T-cell (primary cell): ENCODE results near the gene GRIK4. TPM values are rescaled to one million over a fixed set of nuclear protein-coding genes. Genes with fewer than 3 reads are reported as not detected.

Experiments
- ATAC-seq, 4 experiments: fragments of 200-7000 bp in 3 of 4; fragments of 150-1000 bp in 1 of 4; cut with Tn5 transposase; replicated peaks in 1 of 4; 1 replicate in 3 of 4; 2 replicates in 1 of 4; pipeline ENCODE4 v1.10.0; 2021; ENCODE audit warnings: moderate library complexity in 3 of 4, mild to moderate bottlenecking in 2 of 4, moderate number of reproducible peaks in 1 of 4
- CTCF ChIA-PET, 2 donors: fragments of 300-600 bp; sonication (Branson Sonifier 250); formaldehyde crosslinking; loops; one replicate each; lab custom pipeline; 2022; ENCODE audit warnings: antibody characterized with exemption in 2 of 2; lab: Charles Lee
- POLR2A ChIA-PET, 2 donors: fragments of 300-600 bp; sonication (Branson Sonifier 250); formaldehyde crosslinking; loops; one replicate each; lab custom pipeline; 2022; ENCODE audit warnings: antibody characterized with exemption in 2 of 2; lab: Charles Lee
- DNase-seq, 35 experiments: peaks; one replicate each; pipeline versions ENCODE4 v3.0.0 to v3.0.0-alpha.2; 2013 to 2023
- H3K27ac ChIP-seq: one replicate; pipeline ENCODE4 v1.5.1; 2013; ENCODE audit warnings: low read length
- H3K27me3 ChIP-seq, 2 experiments: replicated peaks in 1 of 2; 1 replicate in 1 of 2; 2 replicates in 1 of 2; pipeline versions ENCODE4 v1.6.1 to v1.7.0; 2013; ENCODE audit warnings: low read length in 1 of 2, mixed read lengths in 1 of 2; ENCODE audit not compliant: control insufficient read depth in 2 of 2, insufficient read depth in 2 of 2; ENCODE audit errors: extremely low read depth in 1 of 2
- H3K36me3 ChIP-seq, 2 donors: 1 replicate in 1 of 2; 2 replicates in 1 of 2; pipeline versions ENCODE4 v1.6.1 to v1.7.0; 2013; ENCODE audit warnings: low read length in 1 of 2; ENCODE audit not compliant: control insufficient read depth in 2 of 2, insufficient read depth in 1 of 2; ENCODE audit errors: extremely low read depth in 1 of 2
- H3K4me1 ChIP-seq, 2 experiments: 1 replicate in 1 of 2; 2 replicates in 1 of 2; pipeline versions ENCODE4 v1.6.1 to v1.7.0; 2013; ENCODE audit warnings: low read length in 2 of 2, mixed read lengths in 1 of 2; ENCODE audit not compliant: insufficient read depth in 2 of 2, control insufficient read depth in 1 of 2; ENCODE audit errors: extremely low read depth in 1 of 2
- H3K4me3 ChIP-seq, 2 donors: 1 replicate in 1 of 2; 2 replicates in 1 of 2; pipeline versions ENCODE4 v1.5.1 to v1.7.0; 2013; ENCODE audit warnings: mild to moderate bottlenecking in 2 of 2, low read length in 1 of 2, moderate library complexity in 1 of 2; ENCODE audit not compliant: control insufficient read depth in 1 of 2; ENCODE audit errors: extremely low read depth in 1 of 2
- H3K9me3 ChIP-seq: 2 replicates; pipeline ENCODE4 v1.7.0; 2013
- H3K27ac Mint-ChIP-seq, 2 donors: one replicate each; pipeline ENCODE4 v1.8.0; 2020 to 2021; ENCODE audit warnings: mild to moderate bottlenecking in 2 of 2, mixed read lengths in 2 of 2
- H3K27me3 Mint-ChIP-seq, 2 donors: one replicate each; pipeline ENCODE4 v1.8.0; 2021 to 2022; ENCODE audit warnings: mixed read lengths in 2 of 2
- H3K36me3 Mint-ChIP-seq: one replicate; pipeline ENCODE4 v1.8.0; 2021; ENCODE audit warnings: mixed read lengths
- H3K4me1 Mint-ChIP-seq, 3 donors: one replicate each; pipeline ENCODE4 v1.8.0; 2020 to 2022; ENCODE audit warnings: mixed read lengths in 3 of 3, mild to moderate bottlenecking in 1 of 3
- H3K4me3 Mint-ChIP-seq, 3 donors: one replicate each; pipeline ENCODE4 v1.8.0; 2020 to 2022; ENCODE audit warnings: mild to moderate bottlenecking in 3 of 3, mixed read lengths in 3 of 3, moderate library complexity in 3 of 3
- H3K9me3 Mint-ChIP-seq, 3 donors: one replicate each; pipeline ENCODE4 v1.8.0; 2020 to 2022; ENCODE audit warnings: mixed read lengths in 3 of 3
- WGBS: methylation state at CpG from one replicate; pipeline ENCODE4 v1.1.5; 2013; ENCODE audit warnings: missing lambda C conversion rate; ENCODE audit not compliant: insufficient coverage; 5-methylcytosine and 5-hydroxymethylcytosine counted together
- total RNA-seq, 35 experiments: library from RNA in 6 of 35; stranded (reverse) in 6 of 35; fragments of 120-200 nt in 1 of 35; gene quantifications; one replicate each; pipeline versions ENCODE4 v1.2.1 to v1.2.4 and lab custom pipeline; 2013 to 2026

Gene GRIK4
- total RNA-seq, 5 donors from 2014 or later (not counting 1 experiment from before 2014, with no cell fraction given), result 0.09 TPM; not detected in 4

DNA sequence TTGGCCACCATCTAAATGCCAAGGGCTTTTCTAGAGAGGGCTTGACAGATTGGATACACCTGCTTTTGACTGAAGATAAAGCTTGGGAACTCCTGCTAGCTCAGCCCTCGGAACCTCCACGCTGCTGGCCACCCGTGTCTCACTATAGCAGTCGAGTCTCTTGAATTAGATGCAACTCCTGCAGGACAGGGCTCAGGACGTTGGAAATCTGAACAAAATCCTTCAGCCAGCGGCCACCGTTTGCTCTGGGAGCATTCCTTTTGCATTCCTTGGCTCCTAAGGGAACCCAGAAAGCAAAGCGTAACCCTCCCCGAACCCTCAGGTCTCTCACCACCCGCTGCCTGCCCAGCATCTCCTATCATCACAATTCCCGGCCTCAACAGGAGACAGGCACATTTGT lies 77.8 kb downstream of the GRIK4 start:
- ATAC-seq (no peak), DNase-seq (no peak)
- CTCF ChIA-PET, result no interaction called here
- no peaks in the 10 kb centered on the region for H3K9me3 ChIP-seq
- no peak overlapping the region for H3K27ac Mint-ChIP-seq
- POLR2A ChIA-PET, result no interaction called here
- H3K4me1 ChIP-seq, result no peaks in the 10 kb centered on the region
- no peak overlapping the region for H3K4me3 Mint-ChIP-seq
- H3K4me3 ChIP-seq, result no peak overlapping the region
- H3K27ac ChIP-seq, result no peak overlapping the region
- no peaks in the 10 kb centered on the region for H3K4me1 Mint-ChIP-seq
- no peaks in the 10 kb centered on the region for H3K36me3 ChIP-seq
- no peaks in the 10 kb centered on the region for H3K36me3 Mint-ChIP-seq
- peaks cover 0 to 34% of the 10 kb centered on the region in 2 experiments for H3K27me3 ChIP-seq
- no peaks in the 10 kb centered on the region for H3K9me3 Mint-ChIP-seq
- H3K27me3 Mint-ChIP-seq, result peaks cover 35 to 43% of the 10 kb centered on the region in 2 donors
- 76% methylated on average over 8 of the region's 11 CpGs for WGBS

DNA sequence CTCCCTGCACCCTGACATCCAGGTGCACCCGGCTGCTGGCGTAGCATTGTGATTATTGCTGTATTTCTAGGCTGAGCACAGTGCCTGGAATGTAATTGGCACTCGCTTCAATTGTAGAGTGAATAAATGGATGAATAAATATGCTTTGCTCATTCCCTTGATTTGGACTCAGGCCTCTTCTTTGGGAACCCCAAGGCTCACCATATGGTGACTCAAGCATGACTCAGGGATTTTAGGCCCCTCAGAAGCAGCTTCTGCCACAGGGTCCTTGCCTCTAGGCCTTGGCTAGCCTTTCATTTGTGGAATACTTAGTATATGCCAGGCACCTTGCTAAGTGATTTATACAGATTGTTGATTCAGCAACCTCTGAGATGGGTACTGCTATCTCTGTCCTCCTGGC lies 78.9 kb downstream of the GRIK4 start:
- Mint-ChIP-seq H3K27ac (no peak overlapping the region), H3K9me3 (no peaks in the 10 kb centered on the region), H3K4me3 (no peak overlapping the region), H3K4me1 (no peaks in the 10 kb centered on the region), H3K27me3 (peaks cover 34 to 42% of the 10 kb centered on the region in 2 donors), H3K36me3 (no peaks in the 10 kb centered on the region)
- Histone ChIP-seq H3K4me1 (no peaks in the 10 kb centered on the region), H3K27ac (no peak overlapping the region), H3K27me3 (peaks cover 0 to 37% of the 10 kb centered on the region in 2 experiments), H3K4me3 (no peak overlapping the region), H3K9me3 (no peaks in the 10 kb centered on the region), H3K36me3 (no peaks in the 10 kb centered on the region)
- POLR2A ChIA-PET, result no interaction called here
- DNase-seq (no peak), ATAC-seq (no peak)
- CTCF ChIA-PET, result no interaction called here
- 86% methylated on average over 2 of the region's 3 CpGs for WGBS

GRCh38 chr11:120594746-120595145 lies 83.2 kb downstream of the GRIK4 start:
- H3K4me3 Mint-ChIP-seq, result no peak overlapping the region
- 64% methylated on average over 7 of the region's 9 CpGs for WGBS
- no peaks in the 10 kb centered on the region for H3K36me3 Mint-ChIP-seq
- H3K4me1 Mint-ChIP-seq, result no peaks in the 10 kb centered on the region
- H3K9me3 Mint-ChIP-seq, result no peaks in the 10 kb centered on the region
- Histone ChIP-seq H3K9me3 (no peaks in the 10 kb centered on the region), H3K4me1 (no peaks in the 10 kb centered on the region), H3K4me3 (no peak overlapping the region), H3K27ac (no peak overlapping the region), H3K27me3 (peaks cover 0 to 25% of the 10 kb centered on the region in 2 experiments), H3K36me3 (no peaks in the 10 kb centered on the region)
- no peak overlapping the region for H3K27ac Mint-ChIP-seq
- peaks cover 16 to 19% of the 10 kb centered on the region in 2 donors for H3K27me3 Mint-ChIP-seq
- ChIA-PET CTCF (no interaction called here), POLR2A (no interaction called here)
- DNase-seq (no peak), ATAC-seq (no peak)

DNA sequence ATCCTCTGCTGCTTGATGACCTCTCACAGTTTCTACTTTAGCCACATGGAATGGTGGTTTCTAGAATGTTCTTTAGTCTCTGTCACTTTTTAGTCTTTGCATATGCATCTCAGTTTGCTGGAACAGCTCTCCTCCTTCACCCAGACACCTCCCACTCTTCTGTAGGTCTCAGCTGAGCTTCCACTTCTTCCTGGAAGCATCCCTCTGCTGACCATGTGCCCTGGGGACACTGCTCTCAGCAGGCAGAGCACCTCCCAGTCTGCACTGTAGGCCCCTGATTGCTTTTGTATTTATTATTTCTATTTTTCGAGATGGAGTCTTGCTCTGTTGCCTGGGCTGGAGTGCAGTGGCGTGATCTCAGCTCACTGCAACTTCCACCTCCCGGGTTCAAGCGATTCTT lies 84.0 kb downstream of the GRIK4 start:
- Mint-ChIP-seq H3K4me3 (no peak overlapping the region), H3K9me3 (no peaks in the 10 kb centered on the region), H3K36me3 (no peaks in the 10 kb centered on the region), H3K27me3 (peaks cover 16 to 17% of the 10 kb centered on the region in 2 donors), H3K4me1 (no peaks in the 10 kb centered on the region), H3K27ac (no peak overlapping the region)
- ATAC-seq (no peak), DNase-seq (no peak)
- Histone ChIP-seq H3K36me3 (no peaks in the 10 kb centered on the region), H3K27ac (no peak overlapping the region), H3K27me3 (peaks cover 0 to 24% of the 10 kb centered on the region in 2 experiments), H3K4me3 (no peak overlapping the region), H3K4me1 (no peaks in the 10 kb centered on the region), H3K9me3 (no peaks in the 10 kb centered on the region)
- whole genome bisulfite sequencing, result 59% methylated on average over 4 of the region's 4 CpGs
- POLR2A ChIA-PET, result no interaction called here
- CTCF ChIA-PET, result no interaction called here

GRCh38 chr11:120597250-120598215 lies 86.0 kb downstream of the GRIK4 start:
- no peak overlapping the region for H3K4me3 Mint-ChIP-seq
- Histone ChIP-seq H3K27me3 (peaks cover 0 to 21% of the 10 kb centered on the region in 2 experiments), H3K4me1 (no peaks in the 10 kb centered on the region), H3K9me3 (no peaks in the 10 kb centered on the region), H3K27ac (no peak overlapping the region), H3K4me3 (no peak overlapping the region), H3K36me3 (no peaks in the 10 kb centered on the region)
- H3K9me3 Mint-ChIP-seq, result no peaks in the 10 kb centered on the region
- no peaks in the 10 kb centered on the region for H3K4me1 Mint-ChIP-seq
- H3K27ac Mint-ChIP-seq, result no peak overlapping the region
- peaks cover 10 to 22% of the 10 kb centered on the region in 2 donors for H3K27me3 Mint-ChIP-seq
- ChIA-PET POLR2A (no interaction called here), CTCF (no interaction called here)
- no peak for ATAC-seq
- DNase-seq, result no peak
- WGBS, result 73% methylated on average over 14 of the region's 26 CpGs
- H3K36me3 Mint-ChIP-seq, result no peaks in the 10 kb centered on the region

DNA sequence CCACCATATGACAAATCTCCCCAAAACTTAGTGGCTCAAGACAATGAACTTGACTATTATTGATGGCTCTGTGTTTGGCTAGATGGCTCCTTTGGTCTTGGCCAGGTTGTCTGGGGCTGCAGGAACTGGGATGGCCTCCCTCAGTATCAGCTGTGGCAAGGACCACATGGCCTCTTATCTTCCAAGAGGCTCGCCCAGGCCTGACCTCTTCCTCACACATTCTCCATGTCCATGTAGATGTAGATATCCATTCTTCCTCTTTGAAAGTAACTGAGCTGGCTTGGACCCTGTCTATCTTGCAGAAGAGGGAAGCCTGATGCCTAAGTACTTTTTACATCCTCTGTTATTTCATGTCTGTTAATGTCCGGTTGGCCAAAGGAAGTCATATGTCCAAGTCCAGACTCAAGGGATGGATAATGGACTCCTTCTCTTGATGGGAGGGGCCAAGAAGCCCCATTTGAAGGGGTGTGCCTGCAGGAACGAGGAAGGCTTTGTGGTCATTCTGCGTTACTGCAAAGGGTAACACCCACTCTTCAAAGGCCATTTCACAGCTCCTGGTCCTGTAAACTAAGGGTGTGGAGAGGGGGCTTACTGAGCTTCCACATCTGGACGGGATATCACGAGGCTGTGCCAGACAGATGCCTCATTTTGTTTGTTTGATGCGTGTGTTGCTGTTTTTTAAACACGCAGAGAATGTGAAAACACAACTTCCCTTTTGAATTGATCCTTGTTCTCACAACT lies 87.1 kb downstream of the GRIK4 start:
- H3K9me3 Mint-ChIP-seq, result no peaks in the 10 kb centered on the region
- no peaks in the 10 kb centered on the region for H3K4me1 Mint-ChIP-seq
- H3K27ac Mint-ChIP-seq, result no peak overlapping the region

More for the DNA sequence above, 87.1 kb downstream of the GRIK4 start:
- Histone ChIP-seq H3K4me3 (no peak overlapping the region), H3K4me1 (no peaks in the 10 kb centered on the region), H3K27ac (no peak overlapping the region), H3K27me3 (peaks cover 0 to 22% of the 10 kb centered on the region in 2 experiments), H3K36me3 (no peaks in the 10 kb centered on the region), H3K9me3 (no peaks in the 10 kb centered on the region)
- ATAC-seq, result no peak
- CTCF ChIA-PET, result no interaction called here
- Mint-ChIP-seq H3K4me3 (no peak overlapping the region), H3K36me3 (no peaks in the 10 kb centered on the region), H3K27me3 (peaks cover 4 to 20% of the 10 kb centered on the region in 2 donors)
- WGBS, result 60% methylated on average over 1 of the region's 8 CpGs
- POLR2A ChIA-PET, result no interaction called here
- no peak for DNase-seq
